HCT116 (cell line): ENCODE data around the gene ASCC1. TPM values are rescaled to one million over a fixed set of nuclear protein-coding genes. Genes with fewer than 3 reads are reported as not detected.

Source experiments
- ATAC-seq: fragments of 200-7000 bp; cut with Tn5 transposase; 2 replicates; pipeline ENCODE4 v1.9.1; 2020; ENCODE audit warnings: mild to moderate bottlenecking, moderate library complexity
- BruUV-seq: library from RNA; stranded (reverse); fragments of 400-500 nt; replicated peaks from 2 replicates; lab custom pipeline; 2021; lab: Mats Ljungman, UMichigan
- CTCF ChIA-PET: fragments of 300-600 bp; sonication (Branson Sonifier 250); formaldehyde crosslinking; loops from one replicate; lab custom pipeline; 2021; ENCODE audit warnings: antibody characterized with exemption; lab: Charles Lee
- POLR2A ChIA-PET: fragments of 300-600, 350-600 bp; sonication (Branson Sonifier 250); formaldehyde crosslinking; loops from one replicate; lab custom pipeline; 2021; ENCODE audit warnings: antibody characterized with exemption; lab: Charles Lee
- RAD21 ChIA-PET, 2 experiments: fragments of 300-600 bp; sonication (Branson Sonifier 250); formaldehyde crosslinking; loops; one replicate each; lab custom pipeline; 2023; ENCODE audit warnings: low total read pairs in 2 of 2; ENCODE audit not compliant: uncharacterized antibody in 2 of 2, unreplicated experiment in 2 of 2, low non-redundant PET in 1 of 2; lab: Charles Lee
- DNase-seq: peaks from one replicate; pipeline ENCODE4 v3.0.0-alpha.2; 2010; ENCODE audit warnings: low read depth, low spot score
- H2AFZ ChIP-seq: fragments of 200-600 bp; shearing (Covaris generic), sonication (generic); 2 replicates; pipeline ENCODE4 v1.6.1; 2017; ENCODE audit warnings: low read depth, mixed run types, mixed read lengths, antibody characterized with exemption, low read length; ENCODE audit not compliant: poor library complexity, severe bottlenecking
- H3K27ac ChIP-seq: 2 replicates; pipeline ENCODE4 v1.5.1; 2012; ENCODE audit warnings: low read depth, low read length
- H3K27me3 ChIP-seq: fragments of 200-600 bp; sonication (generic); 2 replicates; pipeline ENCODE4 v1.6.1; 2016; ENCODE audit warnings: mixed run types, low read length, mixed read lengths; ENCODE audit not compliant: insufficient read depth
- H3K36me3 ChIP-seq, 2 experiments: fragments of 200-500 bp in 1 of 2; fragments of 200-600 bp in 1 of 2; sonication (Bioruptor generic) in 1 of 2; sonication (generic) in 1 of 2; 2 replicates each; pipeline versions ENCODE4 v1.5.1 to v1.6.1; 2014 to 2016; ENCODE audit warnings: low read length in 2 of 2, inconsistent platforms in 1 of 2, mixed read lengths in 1 of 2, mixed run types in 1 of 2; ENCODE audit not compliant: insufficient read depth in 2 of 2, control insufficient read depth in 1 of 2
- H3K4me1 ChIP-seq, 2 experiments: fragments of 200-600 bp in 1 of 2; sonication (generic) in 1 of 2; 2 replicates each; pipeline versions ENCODE4 v1.5.1 to v1.6.1; 2012 to 2017; ENCODE audit warnings: low read length in 2 of 2, inconsistent platforms in 1 of 2, mild to moderate bottlenecking in 1 of 2, mixed read lengths in 1 of 2, mixed run types in 1 of 2, moderate library complexity in 1 of 2; ENCODE audit not compliant: insufficient read depth in 2 of 2, control insufficient read depth in 1 of 2
- H3K4me2 ChIP-seq: fragments of 200-600 bp; sonication (generic); 2 replicates; pipeline ENCODE4 v1.6.1; 2017; ENCODE audit warnings: mixed run types, low read length, mixed read lengths
- H3K4me3 ChIP-seq, 2 experiments: fragments of 200-600 bp in 1 of 2; sonication (generic) in 1 of 2; replicated peaks in 1 of 2; 2 replicates each; pipeline ENCODE4 v1.5.1; 2011 to 2016; ENCODE audit warnings: low read length in 2 of 2, control low read depth in 1 of 2, low read depth in 1 of 2, mild to moderate bottlenecking in 1 of 2, mixed read lengths in 1 of 2, mixed run types in 1 of 2
- H3K79me2 ChIP-seq: fragments of 200-600 bp; sonication (generic); 2 replicates; pipeline ENCODE4 v1.6.1; 2017; ENCODE audit warnings: mild to moderate bottlenecking, mixed run types, low read length, moderate library complexity, mixed read lengths; ENCODE audit not compliant: insufficient read depth
- H3K9ac ChIP-seq: fragments of 200-600 bp; sonication (generic); 2 replicates; pipeline ENCODE4 v1.6.1; 2016; ENCODE audit warnings: low read length, mixed read lengths
- H3K9me2 ChIP-seq: fragments of 200-600 bp; sonication (generic), shearing (Covaris generic); 2 replicates; pipeline ENCODE4 v1.6.1; 2017; ENCODE audit warnings: mixed run types, mild to moderate bottlenecking, moderate library complexity; ENCODE audit not compliant: insufficient read depth
- H3K9me3 ChIP-seq, 2 experiments: fragments of 200-500 bp in 1 of 2; fragments of 200-600 bp in 1 of 2; sonication (Bioruptor generic) in 1 of 2; sonication (generic) in 1 of 2; 2 replicates each; pipeline ENCODE4 v1.6.1; 2014 to 2017; ENCODE audit warnings: low read length in 2 of 2, mixed read lengths in 2 of 2, inconsistent platforms in 1 of 2, low read depth in 1 of 2, mild to moderate bottlenecking in 1 of 2, mixed run types in 1 of 2, moderate library complexity in 1 of 2; ENCODE audit not compliant: control insufficient read depth in 1 of 2, insufficient read depth in 1 of 2
- H4K20me1 ChIP-seq: fragments of 200-600 bp; sonication (generic), shearing (Covaris generic); 2 replicates; pipeline ENCODE4 v1.6.1; 2017; ENCODE audit warnings: mixed run types, mild to moderate bottlenecking, moderate library complexity; ENCODE audit not compliant: insufficient read depth
- CTCF ChIP-seq, 3 experiments: fragments of 200-600 bp in 1 of 3; sonication (generic) in 1 of 3; IDR thresholded peaks in 2 of 3; conservative IDR thresholded peaks in 1 of 3; 2 replicates each; pipeline ENCODE4 v1.5.1; 2012 to 2017; ENCODE audit warnings: low read depth in 2 of 3, low read length in 2 of 3, antibody characterized with exemption in 1 of 3, borderline replicate concordance in 1 of 3, control low read depth in 1 of 3, mild to moderate bottlenecking in 1 of 3, mixed read lengths in 1 of 3, mixed run types in 1 of 3, moderate library complexity in 1 of 3; ENCODE audit not compliant: insufficient read depth in 1 of 3
- ELF1 ChIP-seq: IDR thresholded peaks from 2 replicates; pipeline ENCODE4 v1.6.1; 2012; ENCODE audit warnings: low read depth, borderline replicate concordance
- EZH2 ChIP-seq: fragments of 200-600 bp; sonication (generic); IDR thresholded peaks from 2 replicates; pipeline ENCODE4 v1.6.1; 2017; ENCODE audit warnings: antibody characterized with exemption, mixed run types
- EZH2phosphoT487 ChIP-seq: fragments of 200-600 bp; IDR thresholded peaks from 2 replicates; pipeline ENCODE4 v1.6.1; 2018; ENCODE audit warnings: antibody characterized with exemption, borderline replicate concordance
- FOSL1 ChIP-seq: IDR thresholded peaks from 2 replicates; pipeline ENCODE4 v1.6.1; 2012; ENCODE audit warnings: low read depth
- JUND ChIP-seq: IDR thresholded peaks from 2 replicates; pipeline ENCODE4 v1.6.1; 2012
- MAX ChIP-seq: IDR thresholded peaks from 2 replicates; pipeline ENCODE4 v1.6.1; 2012
- POLR2A ChIP-seq: IDR thresholded peaks from 2 replicates; pipeline ENCODE4 v1.7.0; 2011; ENCODE audit warnings: borderline replicate concordance; ENCODE audit not compliant: insufficient read depth, insufficient read length; ENCODE audit errors: extremely low read depth
- REST ChIP-seq: IDR thresholded peaks from 2 replicates; pipeline ENCODE4 v1.6.1; 2012; ENCODE audit warnings: low read depth
- SP1 ChIP-seq: IDR thresholded peaks from 2 replicates; pipeline ENCODE4 v1.6.1; 2012; ENCODE audit warnings: low read depth
- SRF ChIP-seq: IDR thresholded peaks from 2 replicates; pipeline ENCODE4 v1.6.1; 2012; ENCODE audit warnings: low read depth
- TCF7L2 ChIP-seq: IDR thresholded peaks from 2 replicates; pipeline ENCODE4 v1.7.0; 2011; ENCODE audit warnings: borderline replicate concordance, inconsistent platforms; ENCODE audit not compliant: insufficient read depth, insufficient read length; ENCODE audit errors: extremely low read depth
- ZFX ChIP-seq: fragments of 450-650 bp; IDR thresholded peaks from 2 replicates; pipeline ENCODE4 v1.6.1; 2017
- intact Hi-C: fragments of 100-400 bp; cut with micrococcal nuclease; formaldehyde crosslinking; loops from 2 replicates; pipeline ENCODE4 v1.10.0; 2022
- total RNA-seq: library from RNA; stranded (reverse); gene quantifications from one replicate; pipeline ENCODE4 v1.2.1, GENCODE V29; 2021; ENCODE audit not compliant: unreplicated experiment

ASCC1 gene
- total RNA-seq, 1 experiment from 2014 or later: 34.5 TPM

GRCh38 chr10:72105098-72105475 is 111.0 kb downstream of the ASCC1 start:
- ATAC-seq (no peak), DNase-seq (no peak)
- BruUV-seq: no TSS peak
- Histone ChIP-seq H3K9me2 (no peaks in the 10 kb centered on the region), H3K36me3 (no peaks in the 10 kb centered on the region; a peak in 1 of 4 replicates), H3K9me3 (no peaks in the 10 kb centered on the region), H4K20me1 (no peaks in the 10 kb centered on the region), H2AFZ (no peak overlapping the region), H3K9ac (no peak overlapping the region), H3K27ac (no peak overlapping the region), H3K27me3 (no peaks in the 10 kb centered on the region), H3K79me2 (no peaks in the 10 kb centered on the region), H3K4me2 (no peak overlapping the region), H3K4me1 (peaks cover 17% of the 10 kb centered on the region in 2 experiments), H3K4me3 (no peak overlapping the region)
- TF ChIP-seq TCF7L2: no peak
- intact Hi-C loops: no loop called here
- ChIA-PET RAD21 (no interaction called here), CTCF (no interaction called here), POLR2A (no interaction called here)

GRCh38 chr10:72104472-72105097 is 111.5 kb downstream of the ASCC1 start:
- H3K79me2 ChIP-seq: no peaks in the 10 kb centered on the region
- RAD21 ChIA-PET: no interaction called here
- ATAC-seq (no peak), DNase-seq (no peak)
- H3K9ac ChIP-seq: no peak overlapping the region
- H3K4me3 ChIP-seq: no peak overlapping the region
- no peaks in the 10 kb centered on the region for H3K9me2 ChIP-seq
- CTCF ChIA-PET: no interaction called here
- peaks cover 19 to 21% of the 10 kb centered on the region in 2 experiments for H3K4me1 ChIP-seq
- no peak overlapping the region for H3K4me2 ChIP-seq
- H4K20me1 ChIP-seq: no peaks in the 10 kb centered on the region
- H3K27me3 ChIP-seq: no peaks in the 10 kb centered on the region
- no peaks in the 10 kb centered on the region; a peak in 1 of 4 replicates for H3K36me3 ChIP-seq
- BruUV-seq: no TSS peak
- H2AFZ ChIP-seq: no peak overlapping the region
- no peaks in the 10 kb centered on the region for H3K9me3 ChIP-seq
- intact Hi-C loops: no loop called here
- H3K27ac ChIP-seq: no peak overlapping the region
- POLR2A ChIA-PET: no interaction called here
- no peak for TF ChIP-seq POLR2A
- TF ChIP-seq SP1: no peak
- TF ChIP-seq REST: no peak
- TF ChIP-seq ZFX: no peak
- TF ChIP-seq MAX: no peak
- TF ChIP-seq CTCF (IDR thresholded peaks at IDR 0.05 in 2 of 3, conservative IDR thresholded peaks at IDR 0.05 in 1 of 3; ENCODE audit: borderline replicate concordance in 1 of 3, insufficient read depth in 1 of 3, low read depth in 2 of 3, low read length in 2 of 3): no peak
- no peak for TF ChIP-seq FOSL1
- TF ChIP-seq TCF7L2: no peak
- TF ChIP-seq EZH2phosphoT487: no peak
- TF ChIP-seq ELF1: no peak
- TF ChIP-seq JUND: no peak
- no peak for TF ChIP-seq EZH2
- TF ChIP-seq SRF: no peak
